GM13976 (cell line): ENCODE results near the gene HTRA1.

Experiments used
- DNase-seq: peaks from one replicate; pipeline ENCODE4 v3.0.0; 2012; ENCODE audit warnings: low spot score
- in situ Hi-C: fragments of 300-500 bp; cut with MboI; formaldehyde crosslinking; loops from one replicate; pipeline ENCODE4 v1.12.0; 2022; ENCODE audit warnings: low sequenced_read_pairs, mixed read lengths, inconsistent platforms; ENCODE audit not compliant: unreplicated experiment
- TF ChIP-seq, protein P1 (sequence below): IDR thresholded peaks from 2 replicates; pipeline ENCODE4 v1.5.1; 2012; ENCODE audit warnings: borderline replicate concordance, mild to moderate bottlenecking; ENCODE audit not compliant: insufficient read depth; ENCODE audit errors: extremely low read depth, missing control alignments, control extremely low read depth

HTRA1 gene

DNA sequence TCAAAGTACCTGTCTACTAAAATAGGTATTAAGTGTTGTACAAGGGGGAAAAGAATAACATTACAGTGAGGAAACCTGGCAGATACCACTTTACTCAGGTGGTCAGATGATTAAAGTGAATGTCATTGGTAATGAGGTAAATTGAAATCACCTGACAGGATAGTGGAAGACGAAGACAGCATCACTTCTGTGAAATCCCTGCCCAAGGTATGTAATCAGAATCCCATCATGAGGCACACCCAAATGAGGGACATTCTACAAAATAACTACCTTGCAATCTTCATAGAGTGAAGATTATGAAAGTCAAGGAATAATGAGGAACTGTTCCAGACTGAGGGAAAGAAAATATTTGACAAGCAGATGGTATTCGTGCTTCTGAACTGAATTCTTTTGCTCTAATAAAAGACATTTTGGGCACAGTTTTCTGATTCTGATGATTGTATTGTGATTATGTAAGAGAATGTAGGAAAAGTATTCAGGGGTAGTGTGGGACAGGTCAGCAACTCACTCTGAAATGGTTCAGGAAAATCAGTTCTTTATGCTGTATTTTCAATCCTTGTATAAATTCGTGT is 40.2 kb upstream of the HTRA1 start:
- no peak for DNase-seq
- TF ChIP-seq, protein P1, sequence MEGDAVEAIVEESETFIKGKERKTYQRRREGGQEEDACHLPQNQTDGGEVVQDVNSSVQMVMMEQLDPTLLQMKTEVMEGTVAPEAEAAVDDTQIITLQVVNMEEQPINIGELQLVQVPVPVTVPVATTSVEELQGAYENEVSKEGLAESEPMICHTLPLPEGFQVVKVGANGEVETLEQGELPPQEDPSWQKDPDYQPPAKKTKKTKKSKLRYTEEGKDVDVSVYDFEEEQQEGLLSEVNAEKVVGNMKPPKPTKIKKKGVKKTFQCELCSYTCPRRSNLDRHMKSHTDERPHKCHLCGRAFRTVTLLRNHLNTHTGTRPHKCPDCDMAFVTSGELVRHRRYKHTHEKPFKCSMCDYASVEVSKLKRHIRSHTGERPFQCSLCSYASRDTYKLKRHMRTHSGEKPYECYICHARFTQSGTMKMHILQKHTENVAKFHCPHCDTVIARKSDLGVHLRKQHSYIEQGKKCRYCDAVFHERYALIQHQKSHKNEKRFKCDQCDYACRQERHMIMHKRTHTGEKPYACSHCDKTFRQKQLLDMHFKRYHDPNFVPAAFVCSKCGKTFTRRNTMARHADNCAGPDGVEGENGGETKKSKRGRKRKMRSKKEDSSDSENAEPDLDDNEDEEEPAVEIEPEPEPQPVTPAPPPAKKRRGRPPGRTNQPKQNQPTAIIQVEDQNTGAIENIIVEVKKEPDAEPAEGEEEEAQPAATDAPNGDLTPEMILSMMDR = no peak
- in situ Hi-C loops = no loop called here

DNA sequence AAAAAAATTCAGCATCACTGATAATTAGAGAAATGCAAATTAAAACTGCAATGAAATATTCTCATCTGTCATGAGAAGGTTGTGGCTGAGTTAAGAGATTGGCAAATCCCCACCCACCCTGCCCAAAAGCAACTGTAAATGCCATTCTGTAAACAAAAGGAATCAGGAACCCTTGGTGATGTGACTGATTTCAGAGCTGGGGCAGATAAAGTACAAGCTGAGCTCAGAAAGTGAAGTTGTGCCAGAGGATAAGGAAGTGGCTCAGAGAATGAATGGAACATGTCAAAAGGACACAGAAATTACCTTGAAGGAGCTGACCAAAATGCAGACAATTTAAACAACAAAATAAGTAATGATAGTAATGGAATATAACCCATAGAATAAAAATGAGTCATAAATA is 39.6 kb upstream of the HTRA1 start:
- no peak for DNase-seq
- TF ChIP-seq, protein P1 = no peak
- in situ Hi-C loops = no loop called here

DNA sequence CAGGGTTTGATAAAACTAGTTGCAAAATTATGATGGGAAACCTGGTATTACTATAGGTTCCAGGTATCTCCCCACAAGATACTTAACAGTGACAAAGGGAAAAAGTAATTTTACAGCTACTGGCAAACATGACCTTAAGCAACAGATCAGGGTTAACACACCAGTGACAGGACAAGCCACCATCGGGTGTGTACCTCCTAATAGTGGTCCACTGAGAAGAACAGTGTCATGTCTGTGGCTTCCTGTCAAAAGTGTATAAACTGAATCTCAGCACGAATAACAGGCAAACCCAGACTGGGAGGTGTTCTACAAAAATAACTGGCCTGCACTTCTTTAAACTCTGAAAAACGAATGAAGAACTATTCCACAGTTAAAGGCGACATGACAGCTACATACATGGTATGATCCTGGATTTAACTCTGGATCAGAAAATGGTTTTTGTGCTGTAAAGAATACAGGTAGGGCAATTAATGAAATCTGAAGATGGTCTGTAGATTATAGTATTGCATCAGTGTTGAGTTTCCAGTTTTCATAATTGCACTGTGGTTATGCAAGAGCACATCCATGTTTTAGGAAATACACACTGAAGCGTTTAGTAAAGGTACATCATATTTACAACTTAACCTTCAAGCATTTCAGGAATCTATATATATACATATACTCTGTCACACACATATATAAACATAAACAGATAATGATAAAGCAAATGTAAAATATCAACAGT is 38.9 kb upstream of the HTRA1 start:
- in situ Hi-C loops = no loop called here
- no peak for DNase-seq
- TF ChIP-seq, protein P1 = no peak

DNA sequence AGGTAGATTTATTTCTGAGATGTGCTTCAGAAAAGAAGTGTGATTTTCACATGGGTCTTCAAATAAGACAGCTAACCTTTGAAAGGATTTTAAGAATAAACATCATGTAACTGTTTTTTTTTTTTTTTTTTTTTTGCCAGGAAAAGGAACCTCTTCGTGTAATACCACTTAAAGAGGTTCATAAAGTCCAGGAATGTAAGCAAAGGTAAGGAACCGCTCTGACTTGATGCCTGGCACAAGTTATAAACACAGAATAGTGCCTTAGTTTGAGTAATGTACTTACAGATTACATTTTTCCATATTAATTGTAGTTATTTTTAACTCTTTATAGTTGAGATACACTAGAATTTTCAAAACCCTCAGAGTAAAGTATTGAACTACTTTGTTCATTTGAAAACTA is 37.3 kb upstream of the HTRA1 start:
- in situ Hi-C loops = no loop called here
- no peak for DNase-seq
- TF ChIP-seq, protein P1 = no peak

DNA sequence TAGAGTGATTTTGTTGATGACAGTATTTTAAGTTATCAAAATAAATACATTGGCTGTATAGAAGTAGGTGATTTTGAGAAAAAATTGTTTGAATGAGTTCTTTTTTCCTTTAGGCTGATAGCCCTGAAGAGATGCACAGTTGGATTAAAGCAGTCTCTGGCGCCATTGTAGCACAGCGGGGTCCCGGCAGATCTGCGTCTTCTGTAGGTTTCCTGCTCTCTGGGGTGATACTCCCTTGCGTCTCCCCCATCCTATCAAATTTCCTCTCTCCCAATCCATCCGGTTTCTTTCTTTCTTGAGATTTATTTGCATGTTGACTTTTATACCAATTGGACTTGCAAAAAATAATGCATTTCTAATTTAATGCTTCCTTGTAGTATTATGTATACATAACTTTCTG is 34.5 kb upstream of the HTRA1 start:
- TF ChIP-seq, protein P1 = no peak
- in situ Hi-C loops = no loop called here
- DNase-seq = no peak

DNA sequence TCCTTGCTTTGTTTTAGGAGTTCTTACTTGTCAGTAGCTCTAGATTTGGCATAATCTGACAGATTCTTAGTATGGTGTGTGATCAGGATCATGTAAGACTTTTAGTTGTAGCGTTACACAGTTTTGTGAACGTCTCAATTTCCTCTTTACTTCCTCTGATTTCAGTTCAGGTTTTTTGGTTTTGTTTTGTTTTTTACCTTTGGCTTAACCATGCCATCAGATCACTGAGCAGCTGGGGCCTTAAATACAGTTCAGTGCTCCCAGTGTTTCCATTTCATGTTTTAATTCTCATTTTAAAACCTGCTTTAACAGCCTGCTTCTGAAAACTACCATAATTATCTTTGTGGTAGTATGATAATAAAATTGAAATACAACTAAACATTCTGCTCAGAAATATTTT is 34.1 kb upstream of the HTRA1 start:
- DNase-seq = no peak
- TF ChIP-seq, protein P1 = no peak
- in situ Hi-C loops = no loop called here
